ENCODE results near the gene ANTXR1. TPM values are rescaled to one million over a fixed set of nuclear protein-coding genes. Genes with fewer than 3 reads are reported as not detected.
"Not testable (repeated sequence)": the region's sequence is repeated elsewhere in the genome, so short reads cannot be mapped to it uniquely, and the experiment has no call there.

The ANTXR1 gene
- polyA plus RNA-seq, 1 donor from 2014 or later: not detected

DNA sequence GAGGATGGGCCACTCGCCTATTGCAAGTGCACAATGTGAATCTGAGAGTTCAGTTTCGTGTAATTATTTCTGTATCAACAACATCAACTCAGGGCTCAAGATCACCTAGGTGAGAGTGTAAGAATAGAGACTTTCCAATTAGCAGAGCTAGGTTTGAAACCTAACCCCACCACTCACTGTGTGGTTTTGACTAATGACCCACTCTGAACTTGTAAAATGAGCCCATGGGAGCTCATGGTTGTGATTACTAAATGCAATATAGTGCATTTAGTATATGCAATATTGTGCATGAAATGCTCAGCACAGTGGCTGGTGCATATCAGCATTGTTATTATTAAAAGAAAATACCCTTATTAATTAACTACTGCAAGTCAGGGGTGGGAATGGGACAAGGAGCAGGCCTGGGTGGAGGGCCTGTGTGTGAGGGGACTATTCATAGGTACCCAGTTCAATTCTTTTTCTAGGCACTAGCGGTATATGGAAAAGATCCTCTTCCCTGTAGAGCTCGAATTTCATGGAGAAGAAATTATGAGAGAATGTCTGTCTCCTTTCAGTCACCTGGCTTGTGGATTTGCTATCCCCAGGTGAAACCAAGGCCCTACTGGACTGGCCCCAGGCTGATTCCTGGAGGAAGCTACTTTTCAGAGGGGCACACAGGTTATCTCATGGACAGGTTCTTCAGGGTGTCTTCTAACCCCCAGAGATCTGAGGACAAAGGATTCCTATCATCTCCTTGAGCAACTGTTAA is 204.5 kb downstream of the ANTXR1 start:
- H3K27me3 Mint-ChIP-seq: peaks cover 12% of the 10 kb centered on the region
- H3K4me1 Mint-ChIP-seq: no peaks in the 10 kb centered on the region
- no peak overlapping the region for H3K27ac Mint-ChIP-seq
- peaks cover 0 to 3% (median 0%) of the 10 kb centered on the region in 3 donors for H3K9me3 Mint-ChIP-seq
- no peak overlapping the region for H3K4me3 Mint-ChIP-seq
- no peaks in the 10 kb centered on the region for H3K36me3 Mint-ChIP-seq

DNA sequence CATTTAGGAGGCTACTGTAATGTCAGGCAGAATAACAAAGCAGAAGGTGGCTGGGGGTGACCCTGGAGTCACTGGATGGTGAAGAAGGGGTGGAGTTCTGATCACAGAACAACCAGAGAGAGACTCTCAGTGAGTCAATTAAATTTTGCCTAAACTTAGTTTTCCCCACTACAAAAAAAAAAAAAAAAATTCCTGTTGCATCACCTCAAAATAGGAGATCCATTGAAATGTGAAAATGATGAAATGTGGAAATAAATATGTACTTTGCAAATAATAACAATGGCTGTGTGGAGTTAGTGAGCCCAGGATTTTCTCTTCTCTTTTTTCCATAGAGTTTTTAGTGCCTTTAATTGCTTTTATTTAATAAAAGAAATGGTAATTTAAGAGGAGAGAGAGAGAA is 208.5 kb downstream of the ANTXR1 start:
- H3K4me1 Mint-ChIP-seq: no peaks in the 10 kb centered on the region
- H3K27me3 Mint-ChIP-seq: peaks cover 15% of the 10 kb centered on the region
- H3K4me3 Mint-ChIP-seq: no peak overlapping the region
- H3K36me3 Mint-ChIP-seq: no peaks in the 10 kb centered on the region
- no peak overlapping the region for H3K27ac Mint-ChIP-seq
- H3K9me3 Mint-ChIP-seq: peaks cover 0 to 3% (median 0%) of the 10 kb centered on the region in 3 donors

DNA sequence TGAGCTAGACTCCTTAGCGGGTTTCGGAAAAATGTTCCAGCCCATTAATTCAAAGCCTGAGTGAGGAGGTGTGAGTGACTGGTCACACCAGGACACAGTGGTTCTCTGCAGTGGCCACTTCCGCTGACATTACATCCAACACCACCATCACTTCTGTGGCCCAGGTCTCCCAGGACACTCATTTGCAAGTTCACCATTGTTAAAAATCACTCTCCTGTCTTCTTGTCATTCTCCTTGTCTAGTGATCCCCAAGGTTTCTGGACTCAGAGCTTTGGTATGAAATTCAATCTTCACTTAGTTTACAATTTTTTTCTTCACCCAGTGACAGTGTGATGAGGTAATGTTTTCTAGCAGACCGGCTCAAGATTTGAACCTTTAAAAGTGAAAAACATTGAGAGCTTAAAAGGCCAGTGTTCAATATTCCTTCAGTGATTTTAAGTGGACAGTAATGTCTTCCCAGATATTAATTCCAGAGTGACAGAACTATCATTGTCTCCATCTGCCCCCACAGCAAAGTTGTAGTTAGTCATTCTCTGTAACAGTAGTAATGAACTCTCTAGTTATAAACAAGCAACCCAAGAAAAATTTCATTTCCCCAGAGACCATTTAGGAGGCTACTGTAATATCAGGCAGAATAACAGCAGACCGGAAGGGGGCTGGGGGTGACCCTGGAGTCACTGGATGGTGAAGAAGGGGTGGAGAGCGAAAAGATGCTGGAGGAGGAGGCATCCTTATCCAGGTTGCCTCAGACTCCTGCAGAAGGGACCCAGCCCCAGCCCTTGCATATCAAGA is 209.2 kb downstream of the ANTXR1 start:
- Mint-ChIP-seq H3K27me3 (peaks cover 14% of the 10 kb centered on the region), H3K4me1 (no peaks in the 10 kb centered on the region), H3K4me3 (no peak overlapping the region), H3K9me3 (no peaks in the 10 kb centered on the region), H3K36me3 (no peaks in the 10 kb centered on the region), H3K27ac (no peak overlapping the region)

DNA sequence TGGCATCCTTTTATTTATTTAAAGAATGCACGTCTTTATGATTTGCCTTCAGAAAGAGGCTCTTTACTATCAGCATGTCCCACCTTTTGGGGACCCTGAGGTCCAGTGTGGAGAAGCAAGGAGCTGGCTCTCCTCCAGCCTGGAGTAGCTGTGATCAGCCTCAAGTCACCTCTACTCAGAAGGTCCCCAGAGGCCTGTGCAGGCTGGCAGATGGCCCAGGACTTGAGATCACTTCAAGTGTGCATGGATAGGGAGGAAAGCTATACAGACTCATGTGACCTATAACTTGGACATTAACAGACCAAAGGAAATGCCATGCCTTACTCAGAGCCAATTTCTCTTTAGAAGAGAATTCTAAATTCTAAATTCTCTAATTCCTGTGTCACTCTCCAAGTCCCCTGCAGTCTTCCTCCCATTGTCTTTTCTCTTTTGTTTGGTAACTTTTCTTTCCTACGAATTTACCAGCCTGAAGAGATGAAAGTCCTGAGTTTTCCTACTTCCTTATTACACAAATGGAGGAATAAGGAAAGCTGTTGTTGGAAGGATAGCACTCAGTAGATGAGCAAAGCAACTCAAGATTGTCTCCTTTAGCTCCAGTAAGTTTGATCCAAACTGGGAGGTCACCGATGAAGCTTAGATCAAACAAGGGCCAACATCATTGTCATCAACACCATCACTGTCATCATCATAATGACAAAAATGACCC is 210.1 kb downstream of the ANTXR1 start:
- H3K9me3 Mint-ChIP-seq: no peaks in the 10 kb centered on the region
- no peak overlapping the region for H3K4me3 Mint-ChIP-seq
- H3K4me1 Mint-ChIP-seq: no peaks in the 10 kb centered on the region
- no peak overlapping the region for H3K27ac Mint-ChIP-seq
- H3K27me3 Mint-ChIP-seq: peaks cover 18% of the 10 kb centered on the region
- no peaks in the 10 kb centered on the region for H3K36me3 Mint-ChIP-seq

DNA sequence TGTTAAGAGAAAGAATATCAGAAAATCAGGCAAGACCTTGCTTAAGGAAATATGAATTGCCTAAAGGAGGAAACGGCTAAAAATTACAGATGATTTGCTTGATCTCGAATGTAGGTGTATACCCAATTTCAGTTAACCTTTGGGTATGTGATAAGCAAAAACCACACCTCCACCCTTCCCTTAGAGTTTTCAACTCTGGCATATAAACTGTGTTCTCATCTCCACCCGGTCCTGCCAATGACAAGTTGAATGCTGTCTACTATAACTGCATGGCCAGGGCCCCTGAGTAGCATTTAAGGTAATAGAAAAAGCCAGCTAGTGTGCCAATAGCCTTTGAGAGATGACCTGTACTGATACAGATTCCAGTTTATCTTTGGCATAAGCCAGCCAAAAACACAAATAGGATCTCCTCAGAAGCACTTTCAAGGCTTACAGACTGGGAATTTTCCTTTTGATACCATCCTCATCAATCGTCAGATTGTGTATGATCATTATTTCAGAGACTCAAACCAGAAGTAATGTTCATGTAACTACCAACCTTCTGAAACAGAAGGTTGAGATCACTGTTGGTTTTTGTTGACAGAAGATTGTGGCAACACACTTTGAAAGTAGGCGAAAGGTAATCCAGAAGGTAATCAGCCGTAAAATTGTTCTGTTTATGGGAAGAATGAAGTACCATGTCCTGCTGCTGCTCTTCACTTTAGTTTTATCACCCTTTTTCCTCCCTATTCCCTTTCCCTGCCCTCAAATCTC is 211.0 kb downstream of the ANTXR1 start:
- H3K9me3 Mint-ChIP-seq: no peaks in the 10 kb centered on the region
- H3K4me1 Mint-ChIP-seq: no peaks in the 10 kb centered on the region
- peaks cover 18% of the 10 kb centered on the region for H3K27me3 Mint-ChIP-seq
- no peaks in the 10 kb centered on the region for H3K36me3 Mint-ChIP-seq
- H3K27ac Mint-ChIP-seq: no peak overlapping the region
- no peak overlapping the region for H3K4me3 Mint-ChIP-seq

DNA sequence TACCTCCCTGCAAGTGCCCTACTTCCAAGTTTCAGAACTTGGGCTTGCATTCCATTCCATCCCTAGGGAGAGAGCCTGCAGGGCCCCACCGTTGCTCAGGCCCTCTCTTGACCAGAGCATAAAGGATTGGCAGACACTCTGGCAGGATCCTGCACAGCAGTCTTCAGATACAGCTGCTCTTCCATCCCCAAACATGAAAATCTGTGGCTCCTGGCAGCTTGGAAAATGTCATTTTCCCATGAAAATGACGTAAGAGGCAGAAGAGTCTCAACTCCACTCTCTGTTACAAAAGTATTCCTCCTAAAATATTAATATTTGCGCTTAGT is 211.5 kb downstream of the ANTXR1 start:
- Mint-ChIP-seq H3K36me3 (no peaks in the 10 kb centered on the region), H3K9me3 (no peaks in the 10 kb centered on the region), H3K27ac (no peak overlapping the region), H3K4me3 (no peak overlapping the region), H3K27me3 (peaks cover 15% of the 10 kb centered on the region), H3K4me1 (no peaks in the 10 kb centered on the region)

DNA sequence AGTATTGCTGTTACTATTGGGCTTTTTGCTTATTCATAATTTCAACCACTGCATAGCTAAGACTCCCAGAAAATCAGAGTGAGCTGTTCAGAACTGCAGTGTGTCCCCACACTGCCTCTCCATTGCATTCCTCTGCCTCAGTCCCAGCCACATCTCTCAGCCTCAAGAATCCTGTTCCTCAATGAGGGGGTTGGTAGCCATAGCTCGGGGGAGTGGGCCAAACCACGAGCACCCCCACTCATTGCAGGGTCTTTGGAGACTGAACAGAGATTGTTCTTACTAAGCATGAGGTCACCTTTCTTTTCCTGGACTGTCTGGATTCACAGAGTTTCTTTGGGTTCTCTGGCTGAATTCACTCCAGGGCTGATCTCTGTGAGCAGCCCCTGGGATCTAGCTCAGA is 213.0 kb downstream of the ANTXR1 start:
- H3K27ac Mint-ChIP-seq: peak overlapping the region in 1 of 3 donors; percentile 27
- H3K4me3 Mint-ChIP-seq: no peak overlapping the region
- peaks cover 0 to 2% (median 0%) of the 10 kb centered on the region in 3 donors for H3K9me3 Mint-ChIP-seq
- H3K36me3 Mint-ChIP-seq: no peaks in the 10 kb centered on the region
- H3K4me1 Mint-ChIP-seq: no peaks in the 10 kb centered on the region
- peaks cover 15% of the 10 kb centered on the region for H3K27me3 Mint-ChIP-seq

DNA sequence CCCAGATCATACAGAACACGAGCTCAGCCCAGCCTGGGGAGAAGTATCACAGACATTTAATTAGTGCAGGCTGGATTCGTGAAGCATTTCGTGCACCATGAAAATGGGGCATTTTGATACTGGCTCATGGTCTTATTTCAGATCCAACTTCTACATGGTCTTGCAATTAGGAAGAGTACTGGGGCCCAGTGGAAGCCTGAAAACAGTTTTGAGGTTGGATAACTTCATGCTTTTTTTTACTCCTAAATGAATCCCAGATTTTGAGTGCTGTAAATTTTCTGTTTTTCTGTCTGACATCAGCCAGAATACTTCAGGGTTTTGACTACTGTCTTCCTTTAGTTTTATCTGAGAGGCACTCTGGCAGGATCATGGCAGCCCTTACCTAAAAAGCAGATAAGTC is 213.9 kb downstream of the ANTXR1 start:
- no peaks in the 10 kb centered on the region for H3K36me3 Mint-ChIP-seq
- H3K4me3 Mint-ChIP-seq: no peak overlapping the region
- H3K9me3 Mint-ChIP-seq: peaks cover 0 to 2% (median 0%) of the 10 kb centered on the region in 3 donors
- H3K27me3 Mint-ChIP-seq: peaks cover 16% of the 10 kb centered on the region
- no peak overlapping the region for H3K27ac Mint-ChIP-seq
- H3K4me1 Mint-ChIP-seq: no peaks in the 10 kb centered on the region

DNA sequence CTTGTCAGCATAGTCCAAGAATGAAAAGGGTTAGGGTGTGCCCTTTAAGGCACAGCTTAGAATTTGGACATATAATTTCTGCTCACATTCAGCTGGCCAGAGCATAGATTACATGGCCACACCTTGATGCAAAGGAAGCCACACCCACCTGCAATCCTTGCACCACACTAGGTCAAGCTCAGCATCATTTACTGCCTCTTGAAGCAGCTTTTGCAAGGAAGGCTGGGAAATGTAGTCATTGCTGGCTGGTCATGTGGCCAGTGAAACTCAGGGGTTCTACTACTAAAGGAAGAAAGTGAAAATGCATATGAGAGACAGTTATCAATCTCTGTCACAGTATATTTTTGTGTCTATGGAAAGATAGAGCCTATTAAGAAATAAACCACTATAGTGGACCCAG is 214.7 kb downstream of the ANTXR1 start:
- H3K36me3 Mint-ChIP-seq: no peaks in the 10 kb centered on the region
- H3K9me3 Mint-ChIP-seq: peaks cover 0 to 2% (median 0%) of the 10 kb centered on the region in 3 donors
- H3K27ac Mint-ChIP-seq: no peak overlapping the region
- no peak overlapping the region for H3K4me3 Mint-ChIP-seq
- H3K27me3 Mint-ChIP-seq: peaks cover 13% of the 10 kb centered on the region
- H3K4me1 Mint-ChIP-seq: no peaks in the 10 kb centered on the region

DNA sequence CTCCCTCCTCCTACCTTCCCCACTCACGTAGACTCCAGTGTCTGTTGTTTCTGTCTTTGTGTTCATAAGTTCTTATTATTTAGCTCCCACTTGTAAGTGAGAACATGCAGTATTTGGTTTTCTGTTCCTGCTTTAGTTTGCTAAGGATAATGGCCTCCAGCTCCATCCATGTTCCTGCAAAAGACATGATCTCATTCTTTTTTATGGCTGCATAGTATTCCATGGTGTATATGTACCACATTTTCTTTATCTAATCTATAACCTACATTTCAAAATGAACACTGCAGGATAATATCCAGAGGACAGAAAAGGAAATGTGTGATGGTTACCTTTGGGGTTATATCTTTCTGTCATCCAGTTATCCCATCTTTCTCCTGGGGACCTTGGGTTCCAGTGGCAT is 218.0 kb downstream of the ANTXR1 start:
- not testable (repeated sequence) for H3K36me3 Mint-ChIP-seq, H3K4me3 Mint-ChIP-seq, H3K9me3 Mint-ChIP-seq, H3K4me1 Mint-ChIP-seq, H3K27me3 Mint-ChIP-seq, H3K27ac Mint-ChIP-seq

DNA sequence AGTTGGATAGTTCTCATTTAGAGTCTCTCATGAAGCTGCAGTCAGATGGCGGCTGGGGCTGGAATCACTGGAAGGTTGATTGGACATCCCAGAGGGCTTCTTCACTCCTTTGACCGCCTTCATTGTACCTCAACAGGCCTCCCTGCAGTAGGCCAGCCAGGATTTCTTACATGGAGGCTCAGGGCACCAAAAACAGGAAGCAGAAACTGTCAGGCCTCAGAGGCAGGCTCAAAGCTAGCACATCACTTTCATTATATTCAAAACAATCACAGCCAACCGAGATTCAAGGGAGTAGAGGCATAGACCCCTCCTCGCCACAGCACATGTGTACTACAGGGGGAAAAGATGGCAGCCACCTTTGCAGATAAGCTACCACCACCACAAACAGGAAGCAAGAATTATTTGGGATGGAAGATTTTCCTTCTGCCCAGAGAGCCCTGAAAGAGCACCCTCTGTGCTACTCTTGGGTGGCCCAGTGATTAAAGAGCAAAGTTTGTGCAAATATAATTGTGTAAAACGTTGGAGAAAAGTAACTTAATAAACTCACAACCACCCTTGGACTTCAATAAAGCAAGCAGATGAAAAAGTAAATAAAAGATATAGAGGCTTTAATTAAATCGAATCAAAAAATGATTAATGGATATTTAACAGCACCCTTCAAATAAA is 218.8 kb downstream of the ANTXR1 start:
- Mint-ChIP-seq H3K4me1 (no peaks in the 10 kb centered on the region), H3K4me3 (no peak overlapping the region), H3K9me3 (peaks cover 0 to 2% (median 0%) of the 10 kb centered on the region in 3 donors), H3K36me3 (no peaks in the 10 kb centered on the region), H3K27ac (no peak overlapping the region), H3K27me3 (peaks cover 7% of the 10 kb centered on the region)

DNA sequence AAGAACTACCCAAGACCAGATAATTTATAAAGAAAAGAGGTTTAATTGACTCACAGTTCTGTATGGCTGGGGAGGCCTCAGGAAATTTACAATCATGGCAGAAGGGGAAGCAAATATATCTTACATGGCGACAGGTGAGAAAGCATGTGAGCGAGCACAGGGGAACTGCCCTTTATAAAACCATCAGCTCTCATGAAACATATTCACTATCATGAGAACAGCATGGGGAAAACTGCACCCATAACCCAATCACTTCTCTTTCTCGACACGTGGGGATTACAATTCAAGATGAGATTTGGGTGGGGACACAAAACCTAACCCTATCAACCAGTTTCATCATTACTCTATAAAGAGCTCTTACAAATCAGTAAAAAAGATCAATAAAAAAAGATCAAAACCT is 222.9 kb downstream of the ANTXR1 start:
- not testable (repeated sequence) for H3K4me3 Mint-ChIP-seq, H3K27me3 Mint-ChIP-seq, H3K4me1 Mint-ChIP-seq, H3K9me3 Mint-ChIP-seq, H3K27ac Mint-ChIP-seq, H3K36me3 Mint-ChIP-seq

DNA sequence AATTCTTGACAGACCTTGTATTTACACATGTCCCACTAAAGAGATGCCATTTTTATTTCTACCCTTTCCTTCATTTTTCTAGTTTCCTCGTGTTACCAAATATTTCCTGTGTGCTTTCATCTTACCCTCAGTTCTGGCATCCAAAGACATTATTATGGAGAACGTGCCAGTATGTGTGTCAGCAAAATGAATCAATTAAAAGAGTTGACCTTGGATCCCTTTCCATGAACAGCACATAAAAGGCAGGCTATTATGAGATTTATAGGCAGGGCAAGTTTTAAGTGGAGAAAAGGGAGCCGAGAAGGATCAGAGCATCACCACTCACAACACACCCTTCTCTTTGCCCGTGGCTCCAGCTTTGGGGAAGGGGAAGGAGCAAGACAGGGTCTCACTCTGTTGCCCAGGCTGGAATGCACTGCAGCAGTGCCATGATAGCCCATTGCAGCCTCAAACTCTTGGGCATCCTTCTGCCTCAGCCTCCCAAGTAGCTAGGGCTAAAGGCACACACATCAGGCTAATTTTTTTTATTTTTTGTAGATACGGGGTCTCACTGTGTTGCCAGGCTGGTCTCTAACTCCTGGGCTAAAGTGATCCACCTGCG is 224.2 kb downstream of the ANTXR1 start:
- Mint-ChIP-seq H3K36me3 (no peaks in the 10 kb centered on the region), H3K27ac (no peak overlapping the region), H3K4me3 (no peak overlapping the region), H3K27me3 (no peaks in the 10 kb centered on the region), H3K9me3 (no peaks in the 10 kb centered on the region), H3K4me1 (no peaks in the 10 kb centered on the region)

DNA sequence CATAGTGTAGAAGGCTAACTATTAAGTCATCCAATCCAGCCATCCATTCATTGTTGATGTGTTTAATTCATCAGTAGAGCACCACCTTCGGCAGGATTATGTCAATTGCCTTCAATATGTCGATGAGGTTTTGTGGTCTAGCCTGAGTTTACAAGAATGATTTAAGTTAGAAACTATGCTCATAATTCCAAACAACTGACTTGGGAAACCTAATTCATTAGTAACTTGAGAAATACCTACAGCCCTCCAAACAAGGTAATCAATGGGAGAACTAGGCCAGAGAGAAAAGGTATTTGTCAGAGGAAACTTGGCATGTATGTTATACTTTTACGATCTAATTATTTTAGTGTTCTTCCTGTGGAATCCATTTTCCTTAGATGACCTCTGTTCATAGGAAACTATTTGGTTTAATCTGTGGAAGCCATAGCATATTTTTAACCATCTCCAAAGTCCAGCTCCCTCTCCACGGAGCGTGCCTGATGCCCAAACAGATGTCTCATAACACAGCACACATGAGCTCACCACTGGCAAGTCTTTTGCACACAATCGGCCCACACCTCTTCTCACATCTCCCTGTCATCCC is 225.6 kb downstream of the ANTXR1 start:
- no peaks in the 10 kb centered on the region for H3K9me3 Mint-ChIP-seq
- peaks cover 3% of the 10 kb centered on the region for H3K27me3 Mint-ChIP-seq
- H3K4me1 Mint-ChIP-seq: no peaks in the 10 kb centered on the region
- no peak overlapping the region for H3K4me3 Mint-ChIP-seq
- no peak overlapping the region for H3K27ac Mint-ChIP-seq
- H3K36me3 Mint-ChIP-seq: no peaks in the 10 kb centered on the region
